Panc1 (cell line): ENCODE data around the gene NUMBL. TPM values are rescaled to one million over a fixed set of nuclear protein-coding genes. Genes with fewer than 3 reads are reported as not detected.

ENCODE experiments used
- ATAC-seq: fragments of 200-7000 bp; cut with Tn5 transposase; 2 replicates; pipeline ENCODE4 v1.9.1; 2020; ENCODE audit warnings: mild to moderate bottlenecking, moderate library complexity
- BruUV-seq: library from RNA; stranded (reverse); fragments of 400-500 nt; replicated peaks from 2 replicates; lab custom pipeline; 2021; lab: Mats Ljungman, UMichigan
- CTCF ChIA-PET: fragments of 300-600 bp; sonication (Branson Sonifier 250); formaldehyde crosslinking; loops from one replicate; lab custom pipeline; 2022; ENCODE audit warnings: antibody characterized with exemption; lab: Charles Lee
- POLR2A ChIA-PET: fragments of 300-600 bp; sonication (Branson Sonifier 250); formaldehyde crosslinking; loops from one replicate; lab custom pipeline; 2022; ENCODE audit warnings: antibody characterized with exemption; lab: Charles Lee
- DNase-seq: peaks from one replicate; pipeline ENCODE4 v3.0.0-alpha.2; 2010; ENCODE audit warnings: low read depth, low spot score
- H3K27ac ChIP-seq: 2 replicates; pipeline ENCODE4 v1.5.1; 2011; ENCODE audit warnings: mild to moderate bottlenecking, low read length, inconsistent platforms
- H3K27me3 ChIP-seq: fragments of 200-500 bp; sonication (Bioruptor generic); 2 replicates; pipeline ENCODE4 v1.6.0; 2014; ENCODE audit warnings: low read length, inconsistent platforms; ENCODE audit not compliant: control insufficient read depth, insufficient read depth
- H3K36me3 ChIP-seq: fragments of 200-500 bp; sonication (Bioruptor generic); 2 replicates; pipeline ENCODE4 v1.5.1; 2014; ENCODE audit warnings: inconsistent platforms, mild to moderate bottlenecking, low read length, moderate library complexity; ENCODE audit not compliant: control insufficient read depth, insufficient read depth
- H3K4me1 ChIP-seq: 2 replicates; pipeline ENCODE4 v1.5.1; 2011; ENCODE audit warnings: inconsistent platforms, mild to moderate bottlenecking, low read length, moderate library complexity; ENCODE audit not compliant: control insufficient read depth, insufficient read depth
- H3K4me3 ChIP-seq, 2 experiments: 2 replicates each; pipeline ENCODE4 v1.5.1; 2011 to 2012; ENCODE audit warnings: low read depth in 2 of 2, low read length in 2 of 2, mild to moderate bottlenecking in 2 of 2, inconsistent platforms in 1 of 2, moderate library complexity in 1 of 2
- H3K9me3 ChIP-seq: fragments of 200-500 bp; sonication (Bioruptor generic); 2 replicates; pipeline ENCODE4 v1.5.1; 2014; ENCODE audit warnings: low read depth, mild to moderate bottlenecking, inconsistent platforms, low read length, moderate library complexity; ENCODE audit not compliant: control insufficient read depth, insufficient read depth
- CTCF ChIP-seq: fragments of 450-650 bp; IDR thresholded peaks from 2 replicates; pipeline ENCODE4 v1.5.1; 2017; ENCODE audit warnings: mild to moderate bottlenecking
- POLR2AphosphoS5 ChIP-seq: IDR thresholded peaks from 2 replicates; pipeline ENCODE4 v1.6.1; 2012; ENCODE audit warnings: mild to moderate bottlenecking, low read depth, low read length, moderate library complexity
- REST ChIP-seq, 2 experiments: IDR thresholded peaks; 2 replicates each; pipeline ENCODE4 v1.6.1; 2011 to 2012; ENCODE audit warnings: low read depth in 2 of 2, control low read depth in 1 of 2, low read length in 1 of 2, mild to moderate bottlenecking in 1 of 2, moderate library complexity in 1 of 2; ENCODE audit not compliant: insufficient read depth in 1 of 2
- SIN3A ChIP-seq: IDR thresholded peaks from 2 replicates; pipeline ENCODE4 v1.6.1; 2012; ENCODE audit warnings: low read depth, mild to moderate bottlenecking, low read length, moderate library complexity, borderline replicate concordance; ENCODE audit not compliant: insufficient read depth
- TCF7L2 ChIP-seq: IDR thresholded peaks from 2 replicates; pipeline ENCODE4 v1.6.1; 2011; ENCODE audit warnings: mild to moderate bottlenecking, low read depth, low read length, inconsistent platforms
- in situ Hi-C: cut with HindIII; loops from 2 replicates; pipeline ENCODE4 v1.10.0; 2016; ENCODE audit warnings: low sequenced_read_pairs, low pct_unique_long_range_greater_than_20kb
- intact Hi-C: fragments of 100-400 bp; cut with micrococcal nuclease; formaldehyde crosslinking; loops from one replicate; pipeline ENCODE4 v1.10.0; 2022; ENCODE audit not compliant: unreplicated experiment
- total RNA-seq: library from RNA; stranded (reverse); gene quantifications from one replicate; pipeline ENCODE4 v1.2.1, GENCODE V29; 2021; ENCODE audit not compliant: unreplicated experiment

Gene NUMBL
- total RNA-seq, 1 experiment from 2014 or later, result 27.6 TPM

DNA sequence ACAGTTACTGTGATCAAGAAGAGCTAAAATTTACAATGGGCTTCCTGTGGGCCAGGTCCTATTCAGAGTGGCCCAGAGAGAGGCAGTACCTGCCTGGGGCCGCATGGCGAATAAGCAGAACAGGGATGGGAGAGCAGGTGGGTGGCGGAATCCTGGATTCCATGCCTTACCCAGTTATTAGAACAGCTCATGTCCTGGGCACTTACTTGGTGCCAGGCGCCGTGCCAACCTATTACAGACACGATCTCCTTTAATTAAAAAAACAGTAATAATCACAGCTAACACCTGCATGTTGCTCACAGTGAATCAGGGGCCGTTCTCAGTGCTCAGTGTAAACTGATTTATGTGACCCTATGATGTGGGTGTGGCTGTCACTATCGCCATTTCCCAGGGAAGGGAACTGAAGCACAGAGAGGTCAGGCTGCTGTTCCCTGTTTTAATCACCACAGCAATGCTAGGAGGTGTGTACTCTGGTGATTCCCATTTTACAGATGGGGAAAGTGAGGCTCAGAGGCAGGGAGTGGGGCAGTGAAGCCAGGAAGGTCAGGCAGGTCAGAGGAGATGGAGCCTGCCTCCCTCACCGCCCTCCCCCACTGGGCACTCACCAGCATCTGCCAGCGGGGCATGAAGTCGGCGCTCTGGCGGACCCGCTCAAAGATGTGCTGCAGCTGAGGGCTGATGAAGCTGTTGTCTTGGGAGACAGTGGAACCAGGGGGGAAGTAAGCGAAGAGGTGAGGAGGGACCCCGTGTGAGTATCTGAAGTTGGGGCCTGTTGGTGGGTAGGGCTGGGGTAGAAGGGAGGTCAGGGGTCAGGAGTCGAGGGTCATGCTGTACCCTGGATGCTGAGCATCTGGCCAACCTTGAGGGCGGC, 14.3 kb upstream of the NUMBL start:
- H3K4me3 ChIP-seq, result no peak overlapping the region
- no peaks in the 10 kb centered on the region for H3K9me3 ChIP-seq
- H3K27ac ChIP-seq, result no peak overlapping the region
- no peaks in the 10 kb centered on the region for H3K27me3 ChIP-seq
- ATAC-seq, result no peak
- intact Hi-C loops, result no loop called here
- no peaks in the 10 kb centered on the region for H3K4me1 ChIP-seq
- ChIA-PET POLR2A (no interaction called here), CTCF (no interaction called here)
- TF ChIP-seq REST (IDR thresholded peaks at IDR 0.05; ENCODE audit: insufficient read depth in 1 of 2, low read depth in 2 of 2, low read length in 1 of 2) (no peak), POLR2AphosphoS5 (no peak), TCF7L2 (no peak), SIN3A (no peak), CTCF (no peak)
- in situ Hi-C loops, result no loop called here
- no peaks in the 10 kb centered on the region for H3K36me3 ChIP-seq
- no TSS peak for BruUV-seq
- no peak for DNase-seq

DNA sequence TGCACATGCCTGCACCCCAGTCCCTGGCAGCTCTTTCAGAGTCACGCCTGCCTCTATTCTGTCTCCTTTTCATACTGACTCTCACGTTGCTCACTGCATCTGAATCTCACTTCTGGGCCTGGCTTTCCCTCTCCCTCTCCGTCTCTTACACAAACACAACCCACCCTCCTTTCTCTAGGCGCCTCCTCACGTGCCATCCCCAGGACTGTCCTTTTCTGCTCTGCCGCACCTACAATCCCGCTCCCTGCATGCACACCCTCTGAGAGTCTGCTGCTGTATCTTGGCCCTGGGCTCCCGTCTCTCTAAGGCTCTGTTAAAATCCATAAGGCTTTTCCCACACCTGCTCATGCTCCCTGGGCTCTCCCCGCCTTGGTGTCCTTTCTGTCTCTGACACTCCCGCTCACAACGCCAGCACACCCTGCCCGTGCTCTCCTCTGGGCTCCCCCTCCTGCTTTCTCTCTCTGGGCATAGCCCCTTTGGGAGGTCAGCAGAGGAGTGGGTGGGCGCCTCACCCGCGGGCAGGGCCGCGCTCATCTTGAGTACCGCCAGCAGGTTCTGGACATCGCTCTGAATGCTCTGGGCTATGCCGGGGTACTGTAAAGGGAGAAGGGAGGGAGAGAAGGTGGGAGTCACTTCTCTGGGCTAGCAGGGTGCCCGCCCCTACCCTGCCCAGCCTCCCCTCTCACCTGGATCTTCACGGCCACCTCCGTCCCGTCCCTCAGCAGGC, 12.7 kb upstream of the NUMBL start:
- DNase-seq (no peak), ATAC-seq (no peak)
- TF ChIP-seq POLR2AphosphoS5 (no peak), CTCF (no peak), SIN3A (no peak), TCF7L2 (no peak), REST (IDR thresholded peaks at IDR 0.05; ENCODE audit: insufficient read depth in 1 of 2, low read depth in 2 of 2, low read length in 1 of 2) (no peak)
- no TSS peak for BruUV-seq
- in situ Hi-C loops, result no loop called here
- H3K4me1 ChIP-seq, result no peaks in the 10 kb centered on the region
- H3K27me3 ChIP-seq, result no peaks in the 10 kb centered on the region
- H3K9me3 ChIP-seq, result no peaks in the 10 kb centered on the region
- ChIA-PET CTCF (interaction anchor here (0.6 kb wide), 1 partner anchor 75 kb away, joined by 3 read pairs; the partner anchor contains the start of gene RAB4B), POLR2A (no interaction called here)
- H3K36me3 ChIP-seq, result no peaks in the 10 kb centered on the region
- no peak overlapping the region for H3K4me3 ChIP-seq
- H3K27ac ChIP-seq, result no peak overlapping the region
- intact Hi-C loops, result no loop called here
